OCI-LY3 (cell line): ENCODE measurements around the gene C11orf98.
A peak's percentile ranks its signal among the peaks of the same experiment; 100 is the strongest.
"Not testable (repeated sequence)": the region's sequence is repeated elsewhere in the genome, so short reads cannot be mapped to it uniquely, and the experiment has no call there.

Experiments used
- H2AFZ ChIP-seq: fragments of 200-600, 300-600 bp; shearing (Covaris generic); 2 replicates; pipeline ENCODE4 v1.6.0; 2014; ENCODE audit warnings: antibody characterized with exemption, low read depth, low read length
- H3K27ac ChIP-seq: fragments of 200-600, 300-600 bp; sonication (generic); 2 replicates; pipeline ENCODE4 v1.5.1; 2014; ENCODE audit warnings: mild to moderate bottlenecking, low read length, moderate library complexity, mixed read lengths
- H3K27me3 ChIP-seq: fragments of 200-600, 300-600 bp; sonication (generic); 2 replicates; pipeline ENCODE4 v1.6.1; 2014; ENCODE audit warnings: low read depth, low read length, mixed read lengths
- H3K36me3 ChIP-seq: fragments of 200-600, 300-600 bp; sonication (generic); replicated peaks from 2 replicates; pipeline ENCODE3; 2014; ENCODE audit warnings: low read depth, low read length, mixed read lengths
- H3K4me1 ChIP-seq: fragments of 300-600, 200-600 bp; sonication (generic); 2 replicates; pipeline ENCODE4 v1.6.1; 2014; ENCODE audit warnings: low read length, mixed read lengths
- H3K4me2 ChIP-seq: fragments of 200-600, 300-600 bp; sonication (generic); 2 replicates; pipeline ENCODE4 v1.6.1; 2014; ENCODE audit warnings: low read length, mixed read lengths
- H3K4me3 ChIP-seq: fragments of 300-600, 200-600 bp; sonication (generic); 2 replicates; pipeline ENCODE4 v1.5.1; 2014; ENCODE audit warnings: antibody characterized with exemption, mild to moderate bottlenecking, low read length, moderate library complexity
- H3K79me2 ChIP-seq: fragments of 300-600, 200-600 bp; shearing (Covaris generic); 2 replicates; pipeline ENCODE4 v1.6.1; 2014; ENCODE audit warnings: mild to moderate bottlenecking, low read length, mixed read lengths
- H3K9ac ChIP-seq: fragments of 300-600, 200-600 bp; shearing (Covaris generic); 2 replicates; pipeline ENCODE4 v1.6.0; 2014; ENCODE audit warnings: mild to moderate bottlenecking, low read length, moderate library complexity
- H3K9me3 ChIP-seq: fragments of 200-600, 300-600 bp; shearing (Covaris generic); 2 replicates; pipeline ENCODE4 v1.6.1; 2014; ENCODE audit warnings: low read length, mixed read lengths; ENCODE audit not compliant: insufficient read depth
- H4K20me1 ChIP-seq: fragments of 200-600, 300-600 bp; sonication (generic); 2 replicates; pipeline ENCODE4 v1.6.1; 2016; ENCODE audit warnings: low read length, mixed read lengths; ENCODE audit not compliant: insufficient read depth
- CTCF ChIP-seq: fragments of 200-600, 300-600 bp; sonication (generic); IDR thresholded peaks from 2 replicates; pipeline ENCODE4 v1.5.1; 2014; ENCODE audit warnings: antibody characterized with exemption, low read length, low read depth
- EZH2phosphoT487 ChIP-seq: fragments of 200-600 bp; shearing (Covaris generic); IDR thresholded peaks from 2 replicates; pipeline ENCODE4 v1.6.1; 2018; ENCODE audit warnings: antibody characterized with exemption, mixed run types, low read depth

Gene C11orf98

GRCh38 chr11:62656796-62657429, 8.1 kb downstream of the C11orf98 start:
- H3K79me2 ChIP-seq: peaks cover 12% of the 10 kb centered on the region
- H3K36me3 ChIP-seq: peaks cover 3% of the 10 kb centered on the region
- H2AFZ ChIP-seq: 0 out of 2 replicates have a peak overlapping the region, but pooled peaks have one; percentile 20
- H3K9ac ChIP-seq: no peak overlapping the region
- no peak overlapping the region for H3K4me3 ChIP-seq
- H3K4me1 ChIP-seq: peaks cover 11% of the 10 kb centered on the region
- H3K27me3 ChIP-seq: no peaks in the 10 kb centered on the region
- no peak overlapping the region for H3K4me2 ChIP-seq
- no peak overlapping the region for H3K27ac ChIP-seq
- no peaks in the 10 kb centered on the region for H3K9me3 ChIP-seq
- H4K20me1 ChIP-seq: no peaks in the 10 kb centered on the region
- TF ChIP-seq CTCF (no peak), EZH2phosphoT487 (no peak)

- no peaks in the 10 kb centered on the region for H3K27me3 ChIP-seq
- no peaks in the 10 kb centered on the region for H3K9me3 ChIP-seq
- H3K27ac ChIP-seq: no peak overlapping the region
- no peak overlapping the region for H3K9ac ChIP-seq
- TF ChIP-seq EZH2phosphoT487 (no peak), CTCF (no peak)
- H2AFZ ChIP-seq: peak overlapping the region; percentile 14; the same call in 1 of the 2 replicates
- peak overlapping the region; percentile 48 for H3K4me2 ChIP-seq
- peaks cover 6% of the 10 kb centered on the region for H3K36me3 ChIP-seq
- peaks cover 14% of the 10 kb centered on the region for H3K4me1 ChIP-seq
- peaks cover 28% of the 10 kb centered on the region for H3K79me2 ChIP-seq
- H3K4me3 ChIP-seq: peak overlapping the region; percentile 98
- no peaks in the 10 kb centered on the region for H4K20me1 ChIP-seq
Observed at GRCh38 chr11:62654297-62654696, 10.7 kb downstream of the C11orf98 start.

GRCh38 chr11:62652161-62653006, 12.6 kb downstream of the C11orf98 start:
- peaks cover 14% of the 10 kb centered on the region for H3K4me1 ChIP-seq
- peaks cover 31% of the 10 kb centered on the region for H3K79me2 ChIP-seq
- peaks cover 17% of the 10 kb centered on the region for H3K36me3 ChIP-seq
- H3K27me3 ChIP-seq: no peaks in the 10 kb centered on the region
- peak overlapping the region; percentile 99 for H3K4me2 ChIP-seq
- peak overlapping the region; percentile 78 for H3K27ac ChIP-seq
- no peaks in the 10 kb centered on the region for H4K20me1 ChIP-seq
- H3K9me3 ChIP-seq: no peaks in the 10 kb centered on the region
- H3K4me3 ChIP-seq: peak overlapping the region; percentile 98
- H2AFZ ChIP-seq: 0 out of 2 replicates have a peak overlapping the region, but pooled peaks have one; percentile 46
- no peak for TF ChIP-seq EZH2phosphoT487
- no peak for TF ChIP-seq CTCF
- peak overlapping the region; percentile 96 for H3K9ac ChIP-seq

- not testable (repeated sequence) for H3K27me3 ChIP-seq, H4K20me1 ChIP-seq, H3K4me2 ChIP-seq, H2AFZ ChIP-seq, H3K27ac ChIP-seq, H3K9me3 ChIP-seq, H3K9ac ChIP-seq, H3K4me3 ChIP-seq
- Histone ChIP-seq H3K36me3 (peaks cover 17% of the 10 kb centered on the region), H3K79me2 (peaks cover 42% of the 10 kb centered on the region), H3K4me1 (peaks cover 22% of the 10 kb centered on the region)
Observed at GRCh38 chr11:62650283-62650682, 14.7 kb downstream of the C11orf98 start.
